WTC11 (cell line): ENCODE results near the gene KIN. TPM values are rescaled to one million over a fixed set of nuclear protein-coding genes. Genes with fewer than 3 reads are reported as not detected.

Experiments used
- ATAC-seq: fragments of 200-7000 bp; cut with Tn5 transposase; 2 replicates; pipeline ENCODE4 v1.10.0; 2021; ENCODE audit warnings: mild to moderate bottlenecking, moderate library complexity
- CTCF ChIA-PET: fragments of 300-600 bp; sonication (Branson Sonifier 250); formaldehyde crosslinking; loops from one replicate; lab custom pipeline; 2021; ENCODE audit warnings: antibody characterized with exemption; lab: Charles Lee
- POLR2A ChIA-PET: fragments of 350-600 bp; sonication (Branson Sonifier 250); formaldehyde crosslinking; loops from one replicate; lab custom pipeline; 2021; ENCODE audit warnings: antibody characterized with exemption; lab: Charles Lee
- DNase-seq: peaks from one replicate; pipeline ENCODE4 v3.0.0; 2021; ENCODE audit warnings: low spot score
- H3K27ac Mint-ChIP-seq: 2 replicates; pipeline ENCODE4 v1.8.0; 2021; ENCODE audit warnings: mixed read lengths
- H3K27me3 Mint-ChIP-seq: 2 replicates; pipeline ENCODE4 v1.8.0; 2021; ENCODE audit warnings: low read depth, mild to moderate bottlenecking, moderate library complexity, mixed read lengths
- H3K36me3 Mint-ChIP-seq: 2 replicates; pipeline ENCODE4 v1.8.0; 2021; ENCODE audit warnings: mixed read lengths
- H3K4me1 Mint-ChIP-seq: 2 replicates; pipeline ENCODE4 v1.8.0; 2022; ENCODE audit warnings: mixed read lengths
- H3K4me3 Mint-ChIP-seq: 2 replicates; pipeline ENCODE4 v1.8.0; 2021; ENCODE audit warnings: mild to moderate bottlenecking, moderate library complexity, mixed read lengths
- H3K9me3 Mint-ChIP-seq: 2 replicates; pipeline ENCODE4 v1.8.0; 2021; ENCODE audit warnings: mixed read lengths
- AFF4 ChIP-seq: sonication (generic); formaldehyde crosslinking; IDR thresholded peaks from 2 replicates; pipeline ENCODE4 v1.8.1; 2023; ENCODE audit warnings: mild to moderate bottlenecking, missing genetic modification reagents, borderline replicate concordance
- AR ChIP-seq: fragments of 250-450 bp; sonication (Bioruptor Pico); IDR thresholded peaks from 2 replicates; pipeline ENCODE4 v1.9.0; 2021; ENCODE audit warnings: mild to moderate bottlenecking
- E2F4 ChIP-seq: sonication (generic); formaldehyde crosslinking; IDR thresholded peaks from 2 replicates; pipeline ENCODE4 v1.8.1; 2022; ENCODE audit warnings: low read depth, mild to moderate bottlenecking, moderate library complexity, missing genetic modification reagents, borderline replicate concordance
- FOXP1 ChIP-seq: sonication (generic); formaldehyde crosslinking; IDR thresholded peaks from 2 replicates; pipeline ENCODE4 v1.8.0; 2022; ENCODE audit warnings: missing genetic modification reagents, mild to moderate bottlenecking, moderate library complexity, borderline replicate concordance
- GRHL2 ChIP-seq: fragments of 250-450 bp; sonication (Bioruptor Pico); IDR thresholded peaks from 2 replicates; pipeline ENCODE4 v1.8.0; 2022; ENCODE audit warnings: mild to moderate bottlenecking, moderate library complexity; ENCODE audit not compliant: insufficient replicate concordance, severe bottlenecking
- HMGA2 ChIP-seq: fragments of 250-450 bp; sonication (Bioruptor Pico); IDR thresholded peaks from 2 replicates; pipeline ENCODE4 v1.4.0; 2021; ENCODE audit warnings: mild to moderate bottlenecking, moderate library complexity
- IRF1 ChIP-seq: sonication (generic); formaldehyde crosslinking; IDR thresholded peaks from 2 replicates; pipeline ENCODE4 v1.8.0; 2023; ENCODE audit warnings: missing genetic modification reagents
- JAZF1 ChIP-seq: fragments of 250-450 bp; sonication (Bioruptor Pico); IDR thresholded peaks from 2 replicates; pipeline ENCODE4 v1.9.0; 2021; ENCODE audit warnings: moderate library complexity, mild to moderate bottlenecking, inconsistent platforms
- NFE2L1 ChIP-seq: sonication (generic); formaldehyde crosslinking; IDR thresholded peaks from 2 replicates; pipeline ENCODE4 v1.8.1; 2023; ENCODE audit warnings: missing genetic modification reagents
- NR1H2 ChIP-seq: sonication (generic); formaldehyde crosslinking; IDR thresholded peaks from 2 replicates; pipeline ENCODE4 v1.9.0; 2021; ENCODE audit warnings: mild to moderate bottlenecking, moderate library complexity, missing genetic modification reagents
- NR2C2 ChIP-seq: sonication (generic); formaldehyde crosslinking; IDR thresholded peaks from 2 replicates; pipeline ENCODE4 v1.8.0; 2022; ENCODE audit warnings: mild to moderate bottlenecking, missing genetic modification reagents
- NR3C1 ChIP-seq: sonication (generic); formaldehyde crosslinking; conservative IDR thresholded peaks from 2 replicates; pipeline ENCODE4 v1.8.1; 2023; ENCODE audit warnings: low read depth, mild to moderate bottlenecking, missing genetic modification reagents
- PRDM15 ChIP-seq: sonication (generic); formaldehyde crosslinking; IDR thresholded peaks from 2 replicates; pipeline ENCODE4 v1.8.0; 2022; ENCODE audit warnings: missing genetic modification reagents
- PREB ChIP-seq: sonication (generic); formaldehyde crosslinking; IDR thresholded peaks from 2 replicates; pipeline ENCODE4 v1.8.1; 2022; ENCODE audit warnings: mild to moderate bottlenecking, missing genetic modification reagents, moderate library complexity, borderline replicate concordance
- PRRX2 ChIP-seq: fragments of 250-450 bp; sonication (Bioruptor Pico); IDR thresholded peaks from 2 replicates; pipeline ENCODE4 v1.8.0; 2021; ENCODE audit warnings: mild to moderate bottlenecking
- USF2 ChIP-seq: sonication (generic); formaldehyde crosslinking; IDR thresholded peaks from 2 replicates; pipeline ENCODE4 v1.8.1; 2023; ENCODE audit warnings: mild to moderate bottlenecking, missing genetic modification reagents, moderate library complexity
- ZNF416 ChIP-seq: fragments of 250-450 bp; sonication (Bioruptor Pico); IDR thresholded peaks from 2 replicates; pipeline ENCODE4 v1.9.0; 2021; ENCODE audit warnings: mild to moderate bottlenecking, inconsistent platforms
- ZNF423 ChIP-seq: fragments of 250-450 bp; sonication (Bioruptor Pico); IDR thresholded peaks from 2 replicates; pipeline ENCODE4 v2.1.2; 2022; ENCODE audit warnings: mild to moderate bottlenecking, moderate library complexity
- ZNF425 ChIP-seq: fragments of 250-450 bp; sonication (Bioruptor Pico); conservative IDR thresholded peaks from 2 replicates; pipeline ENCODE4 v1.9.0; 2021; ENCODE audit warnings: mild to moderate bottlenecking
- total RNA-seq: library from RNA; stranded (reverse); gene quantifications from 3 replicates; pipeline ENCODE4 v1.2.3, GENCODE V29; 2021

Gene KIN
- total RNA-seq, 1 experiment from 2014 or later = 13.1 TPM

GRCh38 chr10:7811000-7811399, 23.2 kb upstream of the KIN start:
- peaks cover 14% of the 10 kb centered on the region for H3K36me3 Mint-ChIP-seq
- no peak for TF ChIP-seq ZNF423
- no peak for TF ChIP-seq NR3C1
- TF ChIP-seq NFE2L1 (CRISPR knock-in tag) = no peak
- TF ChIP-seq GRHL2 = no peak
- no peak for TF ChIP-seq FOXP1
- TF ChIP-seq HMGA2 (CRISPR knock-in tag) = no peak
- no peak for TF ChIP-seq JAZF1 (CRISPR knock-in tag)
- no peak for TF ChIP-seq IRF1
- TF ChIP-seq NR1H2 = no peak
- TF ChIP-seq PRRX2 (CRISPR knock-in tag) = no peak
- no peak for TF ChIP-seq ZNF416 (CRISPR knock-in tag)
- no peak for TF ChIP-seq USF2 (CRISPR knock-in tag)
- DNase-seq (no peak), ATAC-seq (no peak)
- ChIA-PET CTCF (interaction anchor here (0.8 kb wide), 1 partner anchor 124 kb away, joined by 3 read pairs; no protein-coding TSS in a partner anchor), POLR2A (no interaction called here)
- no peak overlapping the region for H3K4me3 Mint-ChIP-seq
- H3K9me3 Mint-ChIP-seq = no peaks in the 10 kb centered on the region
- peak overlapping the region; percentile 2; the same call in 1 of the 2 replicates for H3K27ac Mint-ChIP-seq
- peaks cover 17% of the 10 kb centered on the region for H3K4me1 Mint-ChIP-seq
- H3K27me3 Mint-ChIP-seq = peaks cover 8% of the 10 kb centered on the region; the same call in 1 of the 2 replicates

- DNase-seq (no peak), ATAC-seq (no peak)
- Mint-ChIP-seq H3K4me1 (peaks cover 17% of the 10 kb centered on the region), H3K9me3 (no peaks in the 10 kb centered on the region), H3K27me3 (peaks cover 8% of the 10 kb centered on the region; the same call in 1 of the 2 replicates), H3K36me3 (peaks cover 17% of the 10 kb centered on the region), H3K27ac (peak overlapping the region; percentile 2; the same call in 1 of the 2 replicates), H3K4me3 (no peak overlapping the region)
- POLR2A ChIA-PET = no interaction called here
- CTCF ChIA-PET = interaction anchor here (0.8 kb wide), 1 partner anchor 123 kb away, joined by 3 read pairs; no protein-coding TSS in a partner anchor
- no peak for TF ChIP-seq ZNF425 (CRISPR knock-in tag)
- TF ChIP-seq PREB (CRISPR knock-in tag) = no peak
- TF ChIP-seq NR2C2 (CRISPR knock-in tag) = no peak
- TF ChIP-seq PRDM15 = no peak
- no peak for TF ChIP-seq E2F4
- TF ChIP-seq AR (CRISPR knock-in tag) = no peak
- no peak for TF ChIP-seq AFF4 (CRISPR knock-in tag)
- TF ChIP-seq NR3C1 = no peak
Observed at GRCh38 chr10:7810443-7810842, 22.6 kb upstream of the KIN start.
